C4-2B (cell line): Measurements from ENCODE around the gene AP1M1.

ENCODE experiments used
- CTCF ChIP-seq: fragments of 450-650 bp; conservative IDR thresholded peaks from 2 replicates; pipeline ENCODE4 v1.5.1; 2017; ENCODE audit warnings: mild to moderate bottlenecking
- ZFX ChIP-seq: fragments of 450-650 bp; IDR thresholded peaks from 2 replicates; pipeline ENCODE4 v1.6.1; 2017

- TF ChIP-seq CTCF, result no peak
- TF ChIP-seq ZFX, result no peak
Measured at GRCh38 chr19:16207490-16208025, 9.8 kb downstream of the AP1M1 start.
